Omental fat pad (tissue), 4 donors: ENCODE results near the gene IL20. TPM values are rescaled to one million over a fixed set of nuclear protein-coding genes. Genes with fewer than 3 reads are reported as not detected.

Experiments used
- ATAC-seq: fragments of 150-250 bp; one replicate; pipeline ENCODE4 v1.9.1; 2016; ENCODE audit warnings: mild to moderate bottlenecking, moderate library complexity; ENCODE audit not compliant: low FRiP score
- DNase-seq: peaks from one replicate; pipeline ENCODE4 v3.0.0-alpha.2; 2019; ENCODE audit warnings: low spot score
- total RNA-seq, 4 donors: library from RNA; depleted of rRNA; stranded (reverse); fragments of >200 nt; gene quantifications; one replicate each; pipeline ENCODE4 v1.1.0, GENCODE V29; 2016
- TF ChIP-seq, protein P1 (sequence below), 3 donors: fragments of 450-650 bp; IDR thresholded peaks; one replicate each; pipeline ENCODE4 v1.5.1; 2016 to 2017; ENCODE audit warnings: antibody characterized with exemption in 3 of 3, mild to moderate bottlenecking in 3 of 3, moderate library complexity in 2 of 3

The IL20 gene
- total RNA-seq, 4 donors from 2014 or later = 0.82 to 8.6 (median 8.2) TPM; not detected in 1

DNA sequence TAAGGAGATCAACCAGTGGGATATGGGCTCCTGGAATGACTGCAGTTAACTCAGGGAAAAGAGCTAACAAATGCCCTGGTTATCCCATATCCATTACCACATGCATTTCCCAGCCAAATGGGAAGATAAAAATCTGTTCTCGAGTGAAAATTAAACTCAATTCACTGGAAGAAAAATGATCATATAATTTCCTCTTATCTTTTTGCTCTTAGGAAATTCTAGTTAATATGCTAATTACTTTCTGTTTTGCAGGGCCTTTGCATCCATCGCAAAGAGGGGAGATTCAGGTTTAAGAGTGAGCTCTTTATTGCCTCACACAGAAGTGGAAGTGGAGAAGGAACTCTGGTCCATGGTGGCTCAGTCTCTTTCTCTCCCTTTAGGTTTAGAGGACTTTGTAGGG, 28.0 kb downstream of the IL20 start:
- DNase-seq = no peak
- no peak for ATAC-seq
- TF ChIP-seq, protein P1, sequence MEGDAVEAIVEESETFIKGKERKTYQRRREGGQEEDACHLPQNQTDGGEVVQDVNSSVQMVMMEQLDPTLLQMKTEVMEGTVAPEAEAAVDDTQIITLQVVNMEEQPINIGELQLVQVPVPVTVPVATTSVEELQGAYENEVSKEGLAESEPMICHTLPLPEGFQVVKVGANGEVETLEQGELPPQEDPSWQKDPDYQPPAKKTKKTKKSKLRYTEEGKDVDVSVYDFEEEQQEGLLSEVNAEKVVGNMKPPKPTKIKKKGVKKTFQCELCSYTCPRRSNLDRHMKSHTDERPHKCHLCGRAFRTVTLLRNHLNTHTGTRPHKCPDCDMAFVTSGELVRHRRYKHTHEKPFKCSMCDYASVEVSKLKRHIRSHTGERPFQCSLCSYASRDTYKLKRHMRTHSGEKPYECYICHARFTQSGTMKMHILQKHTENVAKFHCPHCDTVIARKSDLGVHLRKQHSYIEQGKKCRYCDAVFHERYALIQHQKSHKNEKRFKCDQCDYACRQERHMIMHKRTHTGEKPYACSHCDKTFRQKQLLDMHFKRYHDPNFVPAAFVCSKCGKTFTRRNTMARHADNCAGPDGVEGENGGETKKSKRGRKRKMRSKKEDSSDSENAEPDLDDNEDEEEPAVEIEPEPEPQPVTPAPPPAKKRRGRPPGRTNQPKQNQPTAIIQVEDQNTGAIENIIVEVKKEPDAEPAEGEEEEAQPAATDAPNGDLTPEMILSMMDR (IDR thresholded peaks at IDR 0.05) = no peak

DNA sequence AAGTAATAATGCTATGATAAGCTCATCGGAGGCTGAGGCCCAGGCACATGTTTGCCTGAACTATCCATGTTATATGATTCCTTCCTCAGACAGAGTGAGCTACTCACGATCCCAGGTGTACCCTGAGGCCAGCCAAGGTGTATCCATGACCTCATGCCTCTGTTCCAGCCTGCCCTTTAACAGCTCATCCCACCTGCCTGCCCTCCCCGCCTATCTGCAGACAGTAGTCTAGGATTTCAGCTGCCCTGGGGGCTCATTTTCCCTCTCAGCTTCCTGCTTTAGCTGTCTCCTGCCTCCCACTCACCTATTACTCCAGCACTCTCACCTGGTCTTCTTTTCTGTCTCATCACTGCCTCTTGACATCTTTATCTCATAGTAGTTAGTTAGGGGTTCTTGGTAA, 29.9 kb downstream of the IL20 start:
- TF ChIP-seq, protein P1 (IDR thresholded peaks at IDR 0.05) = no peak
- no peak for ATAC-seq
- no peak for DNase-seq

DNA sequence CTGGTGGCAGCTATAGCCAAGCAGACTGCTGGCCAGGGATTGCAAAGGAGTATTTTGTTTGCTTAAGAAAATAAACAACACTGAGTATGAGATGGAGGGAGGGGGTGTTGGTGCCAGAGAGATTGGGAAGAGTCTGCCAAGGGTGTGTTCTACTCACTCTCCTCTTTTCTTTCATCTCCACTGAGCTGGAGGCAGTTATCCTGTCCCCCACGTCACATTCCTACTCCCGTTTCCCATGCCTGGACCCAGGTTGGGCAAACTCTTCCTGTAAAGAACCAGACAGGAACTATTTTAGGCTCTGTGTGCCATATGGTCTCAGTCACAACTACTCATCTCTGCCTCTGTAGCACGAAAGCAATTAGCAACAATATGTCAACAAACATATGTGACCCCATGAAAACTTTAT, 30.4 kb downstream of the IL20 start:
- peak; percentile 25 for ATAC-seq
- TF ChIP-seq, protein P1 (IDR thresholded peaks at IDR 0.05) = no peak
- no peak for DNase-seq

DNA sequence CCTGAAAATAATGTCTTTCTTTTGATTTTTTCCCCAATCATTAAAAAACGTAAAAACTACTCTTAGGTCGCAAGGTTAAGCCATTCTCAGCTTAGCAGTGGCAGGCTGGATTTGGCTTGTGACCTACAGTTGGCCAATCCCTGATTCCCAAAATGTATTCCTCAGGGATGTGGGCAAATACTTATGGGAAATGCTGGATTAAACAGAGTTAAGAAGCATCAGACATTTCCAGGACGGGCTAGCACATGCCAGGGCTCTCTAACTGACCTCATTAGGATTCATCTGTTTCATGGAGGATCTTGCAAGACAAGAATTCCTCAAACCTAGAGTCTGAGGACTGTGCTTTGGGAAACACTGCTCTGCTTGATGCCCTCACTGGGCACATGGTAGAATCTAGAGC, 30.8 kb downstream of the IL20 start:
- TF ChIP-seq, protein P1 (IDR thresholded peaks at IDR 0.05) = no peak
- DNase-seq = no peak
- no peak for ATAC-seq

DNA sequence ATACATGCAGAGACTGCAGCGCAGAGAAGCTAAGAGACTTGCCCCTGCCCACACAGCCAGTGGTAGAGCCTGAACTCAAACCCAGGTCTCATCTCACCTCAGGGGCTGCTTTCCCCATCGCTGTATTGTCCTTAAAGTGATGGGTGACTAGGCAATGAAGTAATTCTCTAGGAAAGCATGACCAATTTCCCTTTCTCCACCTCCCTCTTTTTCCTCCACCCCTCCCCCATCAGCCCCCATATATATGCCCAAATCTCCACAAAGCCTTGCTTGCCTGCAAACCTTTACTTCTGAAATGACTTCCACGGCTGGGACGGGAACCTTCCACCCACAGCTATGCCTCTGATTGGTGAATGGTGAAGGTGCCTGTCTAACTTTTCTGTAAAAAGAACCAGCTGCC, 31.8 kb downstream of the IL20 start, which contains the start of gene IL24:
IL24 (plus strand) TSS at position 269 of the 400 bp plus-strand sequence. CDS start 390 bp downstream, outside the sequence.
- DNase-seq (no peak), ATAC-seq (no peak)

DNA sequence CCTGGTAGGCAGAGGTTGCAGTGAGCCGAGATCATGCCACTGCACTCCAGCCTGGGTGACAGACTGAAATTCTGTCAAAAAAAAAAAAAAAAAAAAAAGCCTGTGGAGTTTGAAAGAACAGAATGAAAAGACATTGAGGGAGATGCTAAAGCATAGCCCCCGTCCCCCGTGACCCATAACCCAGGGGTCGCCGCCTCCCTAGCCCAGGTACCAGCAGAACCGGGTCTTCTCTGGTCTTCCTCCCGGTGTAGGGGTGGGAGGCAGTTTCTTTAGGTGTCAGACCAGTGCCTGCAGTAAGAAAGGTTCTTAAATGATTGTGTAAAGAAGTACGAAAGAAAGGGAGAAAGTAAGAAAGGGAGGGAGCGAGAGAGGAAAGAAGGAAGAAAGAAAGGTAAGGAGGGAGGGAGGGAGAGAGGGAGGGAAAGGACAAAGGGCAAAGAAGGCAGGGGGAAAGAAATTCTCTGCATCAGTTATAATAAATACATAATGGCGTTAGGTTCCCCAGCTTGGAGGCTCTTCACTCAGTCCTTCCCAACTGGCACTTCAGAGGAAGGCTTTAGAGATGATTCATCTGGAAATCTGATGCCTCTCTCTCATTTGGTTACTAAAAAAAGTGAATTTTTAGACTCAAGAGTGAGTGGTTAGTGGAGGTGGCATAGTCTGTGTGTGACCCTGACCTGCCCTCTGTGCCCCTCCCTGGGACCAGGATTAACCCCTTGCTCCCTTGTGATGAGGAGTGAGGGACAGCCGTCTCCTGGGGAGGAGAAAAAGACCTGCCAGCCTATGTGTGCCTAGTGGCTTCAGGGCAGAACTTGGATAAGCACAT, 32.9 kb downstream of the IL20 start:
- TF ChIP-seq, protein P1 (IDR thresholded peaks at IDR 0.05) = no peak
- DNase-seq (no peak), ATAC-seq (peak; percentile 60)

More for the DNA sequence above, 31.8 kb downstream of the IL20 start, which contains the start of gene IL24:
- TF ChIP-seq, protein P1 (IDR thresholded peaks at IDR 0.05) = no peak
